Glutamatergic neuron (in vitro differentiated cells): ENCODE data around the gene ZG16B. TPM values are rescaled to one million over a fixed set of nuclear protein-coding genes. Genes with fewer than 3 reads are reported as not detected.

ENCODE experiments used
- DNase-seq: peaks from one replicate; pipeline ENCODE4 v3.0.0; 2022
- H3K27ac Mint-ChIP-seq: one replicate; pipeline ENCODE4 v1.8.0; 2020; ENCODE audit warnings: mild to moderate bottlenecking, mixed read lengths, inconsistent platforms; ENCODE audit not compliant: unreplicated experiment
- H3K27me3 Mint-ChIP-seq: one replicate; pipeline ENCODE4 v1.8.0; 2020; ENCODE audit warnings: mild to moderate bottlenecking, moderate library complexity, mixed read lengths, inconsistent platforms; ENCODE audit not compliant: unreplicated experiment
- H3K36me3 Mint-ChIP-seq: one replicate; pipeline ENCODE4 v1.8.0; 2020; ENCODE audit warnings: mild to moderate bottlenecking, mixed read lengths, inconsistent platforms; ENCODE audit not compliant: unreplicated experiment
- H3K4me1 Mint-ChIP-seq: one replicate; pipeline ENCODE4 v1.8.0; 2020; ENCODE audit warnings: mild to moderate bottlenecking, low read depth, mixed read lengths, inconsistent platforms; ENCODE audit not compliant: unreplicated experiment
- H3K4me3 Mint-ChIP-seq: one replicate; pipeline ENCODE4 v1.8.0; 2020; ENCODE audit warnings: mild to moderate bottlenecking, mixed read lengths, inconsistent platforms; ENCODE audit not compliant: unreplicated experiment
- H3K9me3 Mint-ChIP-seq: one replicate; pipeline ENCODE4 v1.8.0; 2020; ENCODE audit warnings: mild to moderate bottlenecking, moderate library complexity, mixed read lengths, inconsistent platforms; ENCODE audit not compliant: unreplicated experiment
- CTCF ChIP-seq: fragments of 200-600 bp; sonication (generic); IDR thresholded peaks from one replicate; pipeline ENCODE4 v1.5.0; 2021; ENCODE audit not compliant: partially characterized antibody, unreplicated experiment
- total RNA-seq: library from RNA; stranded (reverse); fragmentation: NEBNext Ultra II Directional; extraction: Animal tissue kit (Norgen Biotek cat#: 25700); gene quantifications from one replicate; pipeline ENCODE4 v1.2.1, GENCODE V29; 2021; ENCODE audit not compliant: unreplicated experiment

Gene ZG16B
- total RNA-seq, 1 donor from 2014 or later: not detected

- TF ChIP-seq CTCF: no peak
- DNase-seq: no peak
- H3K4me3 Mint-ChIP-seq: no peak overlapping the region
These were observed 11.7 kb upstream of the ZG16B start for GRCh38 chr16:2818272-2818876.

GRCh38 chr16:2819179-2819938, 10.7 kb upstream of the ZG16B start:
- TF ChIP-seq CTCF: no peak
- peaks cover 5% of the 10 kb centered on the region for H3K27me3 Mint-ChIP-seq
- peaks cover 4% of the 10 kb centered on the region for H3K9me3 Mint-ChIP-seq
- H3K36me3 Mint-ChIP-seq: no peaks in the 10 kb centered on the region
- H3K4me1 Mint-ChIP-seq: peaks cover 7% of the 10 kb centered on the region
- no peak overlapping the region for H3K27ac Mint-ChIP-seq
- no peak for DNase-seq
- H3K4me3 Mint-ChIP-seq: no peak overlapping the region

More at GRCh38 chr16:2818272-2818876, 11.7 kb upstream of the ZG16B start:
- Mint-ChIP-seq H3K27me3 (peaks cover 5% of the 10 kb centered on the region), H3K4me1 (peaks cover 7% of the 10 kb centered on the region), H3K27ac (no peak overlapping the region), H3K9me3 (peaks cover 6% of the 10 kb centered on the region), H3K36me3 (no peaks in the 10 kb centered on the region)

- no peak for DNase-seq
- Mint-ChIP-seq H3K27me3 (peaks cover 7% of the 10 kb centered on the region), H3K27ac (no peak overlapping the region), H3K9me3 (peaks cover 2% of the 10 kb centered on the region), H3K36me3 (no peaks in the 10 kb centered on the region), H3K4me1 (peaks cover 7% of the 10 kb centered on the region), H3K4me3 (no peak overlapping the region)
- no peak for TF ChIP-seq CTCF
These were observed 9.9 kb upstream of the ZG16B start for GRCh38 chr16:2819939-2820835.

GRCh38 chr16:2820836-2821486, 9.1 kb upstream of the ZG16B start:
- DNase-seq: no peak
- peaks cover 9% of the 10 kb centered on the region for H3K27me3 Mint-ChIP-seq
- no peak overlapping the region for H3K27ac Mint-ChIP-seq
- H3K4me3 Mint-ChIP-seq: no peak overlapping the region
- H3K9me3 Mint-ChIP-seq: peaks cover 2% of the 10 kb centered on the region
- H3K36me3 Mint-ChIP-seq: no peaks in the 10 kb centered on the region
- H3K4me1 Mint-ChIP-seq: peaks cover 7% of the 10 kb centered on the region
- TF ChIP-seq CTCF: no peak
